Measurements from ENCODE around the gene MESD.

DNA sequence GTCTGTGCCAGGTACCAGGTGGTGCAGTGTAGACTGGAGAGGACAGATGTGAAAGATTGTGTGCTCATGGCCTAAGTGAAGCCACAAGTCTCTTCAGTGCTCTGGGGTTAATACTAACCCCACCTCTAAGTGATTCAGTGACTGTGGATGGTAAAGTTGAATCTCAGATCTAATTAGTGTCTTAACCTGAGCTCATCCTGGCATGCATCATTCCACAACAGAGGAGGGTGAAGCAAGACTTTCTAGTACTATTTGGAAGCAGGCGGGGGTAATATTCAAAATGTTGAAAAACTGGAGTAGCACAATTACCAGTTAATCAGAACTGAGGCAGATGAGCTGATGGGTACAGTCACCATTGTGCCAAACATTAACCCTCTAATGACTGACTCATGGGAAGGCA, 2.8 kb upstream of the MESD start:
- TF ChIP-seq, protein P1, sequence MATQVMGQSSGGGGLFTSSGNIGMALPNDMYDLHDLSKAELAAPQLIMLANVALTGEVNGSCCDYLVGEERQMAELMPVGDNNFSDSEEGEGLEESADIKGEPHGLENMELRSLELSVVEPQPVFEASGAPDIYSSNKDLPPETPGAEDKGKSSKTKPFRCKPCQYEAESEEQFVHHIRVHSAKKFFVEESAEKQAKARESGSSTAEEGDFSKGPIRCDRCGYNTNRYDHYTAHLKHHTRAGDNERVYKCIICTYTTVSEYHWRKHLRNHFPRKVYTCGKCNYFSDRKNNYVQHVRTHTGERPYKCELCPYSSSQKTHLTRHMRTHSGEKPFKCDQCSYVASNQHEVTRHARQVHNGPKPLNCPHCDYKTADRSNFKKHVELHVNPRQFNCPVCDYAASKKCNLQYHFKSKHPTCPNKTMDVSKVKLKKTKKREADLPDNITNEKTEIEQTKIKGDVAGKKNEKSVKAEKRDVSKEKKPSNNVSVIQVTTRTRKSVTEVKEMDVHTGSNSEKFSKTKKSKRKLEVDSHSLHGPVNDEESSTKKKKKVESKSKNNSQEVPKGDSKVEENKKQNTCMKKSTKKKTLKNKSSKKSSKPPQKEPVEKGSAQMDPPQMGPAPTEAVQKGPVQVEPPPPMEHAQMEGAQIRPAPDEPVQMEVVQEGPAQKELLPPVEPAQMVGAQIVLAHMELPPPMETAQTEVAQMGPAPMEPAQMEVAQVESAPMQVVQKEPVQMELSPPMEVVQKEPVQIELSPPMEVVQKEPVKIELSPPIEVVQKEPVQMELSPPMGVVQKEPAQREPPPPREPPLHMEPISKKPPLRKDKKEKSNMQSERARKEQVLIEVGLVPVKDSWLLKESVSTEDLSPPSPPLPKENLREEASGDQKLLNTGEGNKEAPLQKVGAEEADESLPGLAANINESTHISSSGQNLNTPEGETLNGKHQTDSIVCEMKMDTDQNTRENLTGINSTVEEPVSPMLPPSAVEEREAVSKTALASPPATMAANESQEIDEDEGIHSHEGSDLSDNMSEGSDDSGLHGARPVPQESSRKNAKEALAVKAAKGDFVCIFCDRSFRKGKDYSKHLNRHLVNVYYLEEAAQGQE (IDR thresholded peaks at IDR 0.05; ENCODE audit: insufficient read depth in 1 of 2, low read depth in 2 of 2, low read length in 1 of 2), result no peak
- TF ChIP-seq, protein P2, sequence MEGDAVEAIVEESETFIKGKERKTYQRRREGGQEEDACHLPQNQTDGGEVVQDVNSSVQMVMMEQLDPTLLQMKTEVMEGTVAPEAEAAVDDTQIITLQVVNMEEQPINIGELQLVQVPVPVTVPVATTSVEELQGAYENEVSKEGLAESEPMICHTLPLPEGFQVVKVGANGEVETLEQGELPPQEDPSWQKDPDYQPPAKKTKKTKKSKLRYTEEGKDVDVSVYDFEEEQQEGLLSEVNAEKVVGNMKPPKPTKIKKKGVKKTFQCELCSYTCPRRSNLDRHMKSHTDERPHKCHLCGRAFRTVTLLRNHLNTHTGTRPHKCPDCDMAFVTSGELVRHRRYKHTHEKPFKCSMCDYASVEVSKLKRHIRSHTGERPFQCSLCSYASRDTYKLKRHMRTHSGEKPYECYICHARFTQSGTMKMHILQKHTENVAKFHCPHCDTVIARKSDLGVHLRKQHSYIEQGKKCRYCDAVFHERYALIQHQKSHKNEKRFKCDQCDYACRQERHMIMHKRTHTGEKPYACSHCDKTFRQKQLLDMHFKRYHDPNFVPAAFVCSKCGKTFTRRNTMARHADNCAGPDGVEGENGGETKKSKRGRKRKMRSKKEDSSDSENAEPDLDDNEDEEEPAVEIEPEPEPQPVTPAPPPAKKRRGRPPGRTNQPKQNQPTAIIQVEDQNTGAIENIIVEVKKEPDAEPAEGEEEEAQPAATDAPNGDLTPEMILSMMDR (IDR thresholded peaks at IDR 0.05), result no peak
